Stimulated activated CD4-positive, alpha-beta T cell treated with anti-CD3 and anti-CD28 coated beads, Interleukin-12 subunit alpha, Interleukin-12 subunit beta, amount 100 ng/mL, for 24 hours (primary cell): ENCODE measurements around the gene AARS2.

Experiments used
- DNase-seq, 2 experiments: peaks; one replicate each; pipeline ENCODE4 v3.0.0-alpha.2; 2020; ENCODE audit warnings: low read depth in 2 of 2

Gene AARS2

GRCh38 chr6:44275749-44276648 lies 37.1 kb downstream of the AARS2 start:
- DNase-seq: no peak

GRCh38 chr6:44275271-44275748 lies 37.8 kb downstream of the AARS2 start:
- no peak for DNase-seq

GRCh38 chr6:44273617-44274016 lies 39.5 kb downstream of the AARS2 start:
- no peak for DNase-seq

- DNase-seq: no peak
These were observed 40.1 kb downstream of the AARS2 start for GRCh38 chr6:44272999-44273566.

- no peak for DNase-seq
These were observed 40.6 kb downstream of the AARS2 start for GRCh38 chr6:44272529-44272928.

- no peak for DNase-seq
These were observed 41.2 kb downstream of the AARS2 start for GRCh38 chr6:44271914-44272313.

- DNase-seq: no peak
These were observed 41.8 kb downstream of the AARS2 start for GRCh38 chr6:44271406-44271723.

- no peak for DNase-seq
These were observed 42.4 kb downstream of the AARS2 start for GRCh38 chr6:44270526-44271405.

GRCh38 chr6:44269921-44270525 lies 43.1 kb downstream of the AARS2 start, which contains the start of gene TMEM151B:
TMEM151B (plus strand) TSS chr6:44270450; CDS start chr6:44270743, 293 bp downstream.
- DNase-seq: no peak

- DNase-seq: no peak
These were observed 43.8 kb downstream of the AARS2 start for GRCh38 chr6:44269178-44269920.

- DNase-seq: peak in 1 of 2 experiments; percentile 60
These were observed 45.0 kb downstream of the AARS2 start for GRCh38 chr6:44268095-44268628.

GRCh38 chr6:44267252-44267651 lies 45.9 kb downstream of the AARS2 start:
- DNase-seq: no peak

GRCh38 chr6:44266347-44266746 lies 46.8 kb downstream of the AARS2 start:
- DNase-seq: no peak

GRCh38 chr6:44265722-44266233 lies 47.4 kb downstream of the AARS2 start:
- no peak for DNase-seq

GRCh38 chr6:44265007-44265721 lies 48.0 kb downstream of the AARS2 start, which contains the start of gene NFKBIE:
NFKBIE (minus strand) TSS chr6:44265551; CDS start chr6:44265346, 205 bp downstream.
- DNase-seq: peak; percentile 92 to 95

- no peak for DNase-seq
These were observed 48.8 kb downstream of the AARS2 start for GRCh38 chr6:44264154-44265006.

- DNase-seq: no peak
These were observed 49.6 kb downstream of the AARS2 start for GRCh38 chr6:44263354-44264100.
